Activated T-helper 1 cell treated with anti-CD3 and anti-CD28 coated beads, Interleukin-12 subunit alpha, Interleukin-12 subunit beta, Interleukin-2, Interleukin-4 antibody, amounts not matched to agents 30 ng/mL and 10 ng/mL and 1 ng/mL, durations not matched to agents 14 hours and 24 hours and 36 hours (primary cell): Measurements from ENCODE around the gene SCG5. TPM values are rescaled to one million over a fixed set of nuclear protein-coding genes. Genes with fewer than 3 reads are reported as not detected.

Experiments
- DNase-seq: peaks from one replicate; pipeline ENCODE4 v3.0.0; 2021; ENCODE audit warnings: low spot score
- H3K27ac Mint-ChIP-seq: one replicate; pipeline ENCODE4 v1.8.0; 2021; ENCODE audit warnings: mild to moderate bottlenecking, mixed read lengths
- H3K27me3 Mint-ChIP-seq: one replicate; pipeline ENCODE4 v1.8.0; 2022; ENCODE audit warnings: mild to moderate bottlenecking, moderate library complexity, mixed read lengths; ENCODE audit not compliant: insufficient read depth
- H3K36me3 Mint-ChIP-seq: one replicate; pipeline ENCODE4 v1.8.0; 2021; ENCODE audit warnings: low read depth, mixed read lengths
- H3K4me1 Mint-ChIP-seq: one replicate; pipeline ENCODE4 v1.8.0; 2021; ENCODE audit warnings: low read depth, mixed read lengths
- H3K4me3 Mint-ChIP-seq: one replicate; pipeline ENCODE4 v1.8.0; 2021; ENCODE audit warnings: mild to moderate bottlenecking, moderate library complexity, mixed read lengths
- H3K9me3 Mint-ChIP-seq: one replicate; pipeline ENCODE4 v1.8.0; 2021; ENCODE audit warnings: mixed read lengths
- intact Hi-C: fragments of 100-400 bp; cut with micrococcal nuclease; formaldehyde crosslinking; loops from one replicate; pipeline ENCODE4 v1.15.1; 2024
- total RNA-seq: library from RNA; stranded (reverse); gene quantifications from 2 replicates; pipeline ENCODE4 v1.2.3, GENCODE V29; 2022

SCG5 gene
- total RNA-seq, 1 donor from 2014 or later, result 1.6 TPM

DNA sequence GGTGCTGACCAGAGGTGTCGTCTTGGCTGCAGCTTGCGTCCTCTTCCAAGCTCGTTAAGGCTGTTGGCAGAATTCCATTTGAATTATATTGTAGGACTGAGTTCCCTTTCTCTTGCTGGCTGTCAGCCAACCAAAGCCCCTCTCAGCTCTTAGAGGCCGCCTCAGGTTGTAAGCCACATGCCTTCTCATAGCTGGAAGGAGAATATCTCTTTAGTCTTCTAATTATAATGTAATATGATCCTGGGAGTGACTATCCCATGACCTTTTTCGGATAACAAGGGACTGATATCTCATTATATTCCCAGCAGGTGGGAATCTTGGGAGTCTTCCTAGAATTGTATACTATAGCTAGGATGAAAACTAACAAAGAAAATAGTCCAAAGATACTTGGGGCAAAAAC is 4.8 kb downstream of the SCG5 start:
- Mint-ChIP-seq H3K27me3 (no peaks in the 10 kb centered on the region), H3K4me3 (no peak overlapping the region), H3K36me3 (peaks cover 28% of the 10 kb centered on the region), H3K4me1 (peaks cover 14% of the 10 kb centered on the region), H3K27ac (no peak overlapping the region), H3K9me3 (no peaks in the 10 kb centered on the region)
- no peak for DNase-seq
- intact Hi-C loops, result no loop called here

- DNase-seq, result no peak
- Mint-ChIP-seq H3K4me1 (peaks cover 9% of the 10 kb centered on the region), H3K27me3 (no peaks in the 10 kb centered on the region), H3K4me3 (no peak overlapping the region), H3K36me3 (peaks cover 38% of the 10 kb centered on the region), H3K9me3 (no peaks in the 10 kb centered on the region), H3K27ac (no peak overlapping the region)
- intact Hi-C loops, result no loop called here
These were observed 7.8 kb downstream of the SCG5 start for GRCh38 chr15:32649342-32649741.

GRCh38 chr15:32651229-32651837 is 9.8 kb downstream of the SCG5 start:
- Mint-ChIP-seq H3K4me3 (no peak overlapping the region), H3K36me3 (peaks cover 29% of the 10 kb centered on the region), H3K27ac (no peak overlapping the region), H3K4me1 (peaks cover 4% of the 10 kb centered on the region), H3K27me3 (no peaks in the 10 kb centered on the region), H3K9me3 (no peaks in the 10 kb centered on the region)
- intact Hi-C loops, result no loop called here
- peak; percentile 46 for DNase-seq

DNA sequence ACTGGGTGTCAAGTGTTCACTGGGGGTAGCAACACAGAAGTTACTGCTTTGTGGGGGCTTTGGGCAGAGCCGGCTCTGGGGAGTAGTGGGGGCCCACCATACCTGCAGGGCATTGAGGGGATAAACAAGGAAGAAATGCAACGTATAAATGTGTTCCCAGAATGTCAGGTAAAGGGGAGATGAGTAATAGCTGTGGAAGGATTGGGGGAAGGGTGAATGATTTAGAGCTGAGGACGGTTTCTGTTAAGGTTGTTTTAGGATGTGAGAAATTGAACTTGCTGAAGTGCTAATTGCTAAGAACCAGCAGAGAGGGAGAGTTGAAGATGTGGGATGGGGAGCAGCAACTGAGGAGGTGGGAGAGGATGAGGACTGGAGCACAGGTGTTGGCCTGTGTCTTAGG is 10.7 kb downstream of the SCG5 start:
- peaks cover 10% of the 10 kb centered on the region for H3K4me1 Mint-ChIP-seq
- no peaks in the 10 kb centered on the region for H3K27me3 Mint-ChIP-seq
- intact Hi-C loops, result no loop called here
- H3K9me3 Mint-ChIP-seq, result no peaks in the 10 kb centered on the region
- H3K36me3 Mint-ChIP-seq, result peaks cover 29% of the 10 kb centered on the region
- H3K27ac Mint-ChIP-seq, result no peak overlapping the region
- no peak overlapping the region for H3K4me3 Mint-ChIP-seq
- no peak for DNase-seq

GRCh38 chr15:32656091-32656490 is 14.6 kb downstream of the SCG5 start:
- no peaks in the 10 kb centered on the region for H3K9me3 Mint-ChIP-seq
- H3K27ac Mint-ChIP-seq, result no peak overlapping the region
- no peaks in the 10 kb centered on the region for H3K27me3 Mint-ChIP-seq
- intact Hi-C loops, result no loop called here
- DNase-seq, result no peak
- H3K36me3 Mint-ChIP-seq, result peaks cover 22% of the 10 kb centered on the region
- H3K4me3 Mint-ChIP-seq, result no peak overlapping the region
- peaks cover 18% of the 10 kb centered on the region for H3K4me1 Mint-ChIP-seq

- Mint-ChIP-seq H3K9me3 (no peaks in the 10 kb centered on the region), H3K27me3 (no peaks in the 10 kb centered on the region), H3K4me3 (no peak overlapping the region), H3K4me1 (peaks cover 18% of the 10 kb centered on the region), H3K36me3 (peaks cover 18% of the 10 kb centered on the region), H3K27ac (no peak overlapping the region)
- no peak for DNase-seq
- intact Hi-C loops, result no loop called here
These were observed 15.0 kb downstream of the SCG5 start for GRCh38 chr15:32656496-32656895.

GRCh38 chr15:32657198-32657883 is 15.8 kb downstream of the SCG5 start:
- Mint-ChIP-seq H3K27me3 (no peaks in the 10 kb centered on the region), H3K9me3 (no peaks in the 10 kb centered on the region), H3K4me3 (peak overlapping the region; percentile 16), H3K4me1 (peaks cover 19% of the 10 kb centered on the region), H3K36me3 (peaks cover 11% of the 10 kb centered on the region), H3K27ac (peak overlapping the region; percentile 15)
- peak; percentile 11 for DNase-seq
- intact Hi-C loops, result no loop called here

DNA sequence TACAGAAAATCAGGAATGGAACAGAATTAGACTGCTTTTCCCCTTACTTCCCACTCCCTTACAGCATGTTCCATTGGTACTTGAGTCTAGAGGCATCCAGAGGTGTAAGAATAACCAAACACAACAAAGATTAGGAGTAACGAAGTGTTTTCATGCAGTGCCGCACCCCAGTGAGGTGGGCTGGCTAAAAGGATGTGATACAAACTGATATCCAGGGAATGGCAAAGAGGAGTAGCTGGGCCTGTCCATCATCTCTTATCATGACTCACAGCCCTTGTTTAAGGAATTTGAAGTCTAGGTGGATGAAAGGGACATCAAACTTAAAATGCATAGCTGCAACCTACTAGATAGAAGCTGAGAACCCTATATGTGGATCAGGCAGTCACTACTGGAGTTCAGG is 16.4 kb downstream of the SCG5 start:
- Mint-ChIP-seq H3K4me1 (peaks cover 24% of the 10 kb centered on the region), H3K9me3 (no peaks in the 10 kb centered on the region), H3K27me3 (no peaks in the 10 kb centered on the region), H3K27ac (no peak overlapping the region), H3K4me3 (no peak overlapping the region), H3K36me3 (peaks cover 13% of the 10 kb centered on the region)
- no peak for DNase-seq
- intact Hi-C loops, result no loop called here

GRCh38 chr15:32659340-32660155 is 18.0 kb downstream of the SCG5 start:
- Mint-ChIP-seq H3K4me1 (peaks cover 24% of the 10 kb centered on the region), H3K36me3 (peaks cover 12% of the 10 kb centered on the region), H3K4me3 (no peak overlapping the region), H3K27ac (no peak overlapping the region), H3K9me3 (no peaks in the 10 kb centered on the region), H3K27me3 (no peaks in the 10 kb centered on the region)
- no peak for DNase-seq
- intact Hi-C loops, result no loop called here

DNA sequence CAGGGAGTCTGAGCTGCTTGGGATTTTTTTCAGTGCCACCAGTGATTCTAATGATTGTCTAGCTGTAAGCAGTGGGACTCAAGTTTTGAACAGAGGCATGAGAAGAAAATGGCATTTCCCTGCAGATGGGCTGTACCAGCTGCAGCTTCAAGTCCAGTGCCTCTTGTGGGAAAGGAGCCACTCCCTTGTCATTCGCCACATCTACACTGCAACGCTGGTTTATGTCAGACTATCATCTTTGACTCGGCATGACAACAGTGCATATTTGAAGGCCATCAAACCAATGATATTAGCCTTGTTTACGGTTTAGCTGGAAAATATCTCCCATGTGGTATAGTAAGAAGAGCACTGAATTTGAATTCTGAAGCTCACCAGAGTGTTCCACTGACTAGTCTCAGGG is 22.2 kb downstream of the SCG5 start:
- no peak overlapping the region for H3K4me3 Mint-ChIP-seq
- H3K36me3 Mint-ChIP-seq, result peaks cover 6% of the 10 kb centered on the region
- H3K9me3 Mint-ChIP-seq, result no peaks in the 10 kb centered on the region
- intact Hi-C loops, result loop anchor here (2.0 kb wide), 1 partner anchor 563 kb away; no protein-coding TSS in a partner anchor
- H3K27me3 Mint-ChIP-seq, result no peaks in the 10 kb centered on the region
- no peak for DNase-seq
- H3K4me1 Mint-ChIP-seq, result peaks cover 6% of the 10 kb centered on the region
- no peak overlapping the region for H3K27ac Mint-ChIP-seq

DNA sequence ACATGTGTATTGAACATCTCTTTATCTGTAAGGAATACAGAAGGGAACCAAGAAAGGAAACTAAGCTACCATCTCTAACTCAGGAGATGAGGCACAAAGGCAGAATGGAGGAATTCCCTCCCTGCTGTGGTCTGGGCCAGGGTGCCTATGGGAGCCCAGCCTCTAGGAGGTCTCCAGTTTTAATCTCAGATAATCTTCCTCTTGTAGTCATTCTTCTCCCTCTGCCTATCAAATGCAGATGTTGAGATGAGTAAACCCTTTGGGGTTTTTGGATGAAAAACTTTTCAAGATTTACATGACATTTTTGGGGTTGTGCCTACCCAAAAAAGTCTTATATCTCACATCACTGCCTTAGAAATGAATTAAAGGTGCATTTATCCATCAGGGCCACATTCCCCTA is 23.3 kb downstream of the SCG5 start:
- H3K4me1 Mint-ChIP-seq, result peaks cover 6% of the 10 kb centered on the region
- peaks cover 5% of the 10 kb centered on the region for H3K36me3 Mint-ChIP-seq
- H3K27ac Mint-ChIP-seq, result no peak overlapping the region
- no peak for DNase-seq
- no peaks in the 10 kb centered on the region for H3K27me3 Mint-ChIP-seq
- H3K4me3 Mint-ChIP-seq, result no peak overlapping the region
- no peaks in the 10 kb centered on the region for H3K9me3 Mint-ChIP-seq
- intact Hi-C loops, result no loop called here

GRCh38 chr15:32667321-32667720 is 25.8 kb downstream of the SCG5 start:
- H3K4me3 Mint-ChIP-seq, result no peak overlapping the region
- intact Hi-C loops, result no loop called here
- H3K27me3 Mint-ChIP-seq, result no peaks in the 10 kb centered on the region
- H3K9me3 Mint-ChIP-seq, result no peaks in the 10 kb centered on the region
- no peak for DNase-seq
- H3K4me1 Mint-ChIP-seq, result peaks cover 6% of the 10 kb centered on the region
- H3K36me3 Mint-ChIP-seq, result peaks cover 4% of the 10 kb centered on the region
- no peak overlapping the region for H3K27ac Mint-ChIP-seq

- DNase-seq, result no peak
- H3K27ac Mint-ChIP-seq, result no peak overlapping the region
- H3K27me3 Mint-ChIP-seq, result no peaks in the 10 kb centered on the region
- H3K9me3 Mint-ChIP-seq, result no peaks in the 10 kb centered on the region
- H3K4me1 Mint-ChIP-seq, result no peaks in the 10 kb centered on the region
- no peaks in the 10 kb centered on the region for H3K36me3 Mint-ChIP-seq
- H3K4me3 Mint-ChIP-seq, result no peak overlapping the region
- intact Hi-C loops, result no loop called here
These were observed 27.4 kb downstream of the SCG5 start for GRCh38 chr15:32668942-32669341.
